NCI-H2029 treated with DMSO at 0.1 percent for 48 hours (cell line): ENCODE measurements around the gene SH3GLB1.

ENCODE experiments used
- DNase-seq: peaks from one replicate; lab custom pipeline; 2025; lab: John Stamatoyannopoulos, UW

SH3GLB1 gene

DNA sequence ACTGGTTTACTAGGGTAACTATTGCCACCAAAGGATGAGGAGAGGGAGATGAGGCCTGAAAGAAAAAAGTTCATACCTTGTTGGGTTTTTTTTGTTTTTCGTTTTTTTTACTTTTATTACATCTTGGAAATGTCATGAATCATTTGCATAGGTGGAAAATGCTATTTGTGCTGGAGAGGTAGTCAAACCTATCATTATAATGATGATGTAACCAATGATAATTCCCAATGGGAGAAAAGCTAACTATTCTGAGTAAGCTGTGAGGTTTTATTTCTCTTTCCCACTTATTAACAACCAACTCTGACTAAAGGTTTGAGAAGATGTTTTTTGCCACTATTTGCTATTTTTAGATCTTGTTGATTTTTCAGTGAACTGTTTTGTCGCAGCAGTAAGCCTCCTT lies 29.0 kb downstream of the SH3GLB1 start:
- DNase-seq: no peak

GRCh38 chr1:86739648-86740509 lies 35.5 kb downstream of the SH3GLB1 start:
- peak; percentile 67 for DNase-seq

DNA sequence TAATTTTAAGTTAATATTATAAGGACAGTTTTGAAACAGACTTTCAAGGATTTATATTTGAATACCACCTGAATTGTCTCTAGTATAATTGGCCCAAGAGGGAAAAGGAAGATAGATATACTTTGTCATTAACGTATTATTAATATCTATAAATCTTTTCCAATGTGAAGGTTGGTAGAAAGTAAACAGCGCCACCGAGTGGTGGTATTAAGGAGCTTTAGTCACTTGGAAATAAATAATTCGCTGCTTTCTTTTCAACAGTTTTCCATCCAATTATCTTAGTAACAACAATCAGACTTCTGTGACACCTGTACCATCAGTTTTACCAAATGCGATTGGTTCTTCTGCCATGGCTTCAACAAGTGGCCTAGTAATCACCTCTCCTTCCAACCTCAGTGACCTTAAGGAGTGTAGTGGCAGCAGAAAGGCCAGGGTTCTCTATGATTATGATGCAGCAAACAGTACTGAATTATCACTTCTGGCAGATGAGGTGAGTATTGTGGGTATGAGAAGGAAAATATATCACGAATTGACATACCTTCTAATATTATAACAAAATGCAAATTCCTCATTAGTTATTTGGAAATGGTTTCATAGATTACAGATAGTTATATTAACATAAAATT lies 37.7 kb downstream of the SH3GLB1 start:
- peak; percentile 8 for DNase-seq

DNA sequence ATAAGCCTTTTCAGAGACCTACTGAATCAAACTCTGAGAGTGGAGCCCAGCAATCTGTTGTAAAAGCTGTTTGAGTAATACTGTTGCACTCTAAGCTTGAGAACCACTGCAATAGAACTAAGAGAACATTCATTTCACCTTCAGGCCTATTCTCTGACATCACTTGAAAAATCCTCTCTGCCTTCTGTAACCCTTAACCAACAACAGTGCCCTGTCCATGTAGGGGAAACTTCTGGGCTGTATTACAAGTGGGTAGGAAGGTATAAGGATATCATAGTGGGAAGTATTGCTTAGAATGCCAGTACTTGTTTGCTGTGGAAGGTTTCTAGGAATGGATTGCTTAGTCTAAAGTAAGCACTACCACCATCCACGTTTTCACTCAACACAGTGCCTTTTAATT lies 42.9 kb downstream of the SH3GLB1 start:
- DNase-seq: no peak

DNA sequence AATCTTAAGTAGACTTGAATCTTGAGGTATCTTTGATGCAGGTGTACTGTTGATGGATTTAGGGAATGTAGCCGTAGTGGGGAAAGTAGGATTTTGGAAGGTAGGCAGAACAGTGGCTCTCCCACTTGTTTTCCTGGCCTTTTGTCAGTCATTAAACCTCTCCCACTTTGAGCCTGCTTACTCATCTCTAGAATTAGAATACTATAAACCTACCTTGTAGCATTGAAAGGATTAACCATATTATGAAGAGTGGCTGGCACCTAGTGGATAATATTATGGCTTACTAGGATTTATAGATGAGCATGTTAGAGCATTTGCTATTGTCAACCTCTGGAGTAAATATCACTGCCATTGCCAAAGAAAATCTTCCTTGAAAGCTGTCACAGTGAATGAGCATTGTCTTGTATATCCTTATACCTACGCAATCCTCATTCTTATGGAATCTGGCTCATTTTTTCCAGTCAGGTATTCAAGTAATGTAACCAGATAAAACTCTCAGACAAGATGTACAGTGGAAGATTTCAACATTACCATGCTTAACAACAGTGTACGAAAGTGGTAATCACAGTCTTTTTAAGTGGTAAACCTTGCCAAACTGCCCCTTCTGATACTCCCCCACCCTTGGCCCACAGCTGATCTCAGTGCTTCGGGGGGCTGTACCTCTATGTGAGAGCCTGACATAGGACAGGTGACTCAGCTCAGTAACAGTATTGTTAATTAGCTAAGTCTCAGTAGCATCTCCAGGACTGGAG lies 44.4 kb downstream of the SH3GLB1 start:
- DNase-seq: no peak

DNA sequence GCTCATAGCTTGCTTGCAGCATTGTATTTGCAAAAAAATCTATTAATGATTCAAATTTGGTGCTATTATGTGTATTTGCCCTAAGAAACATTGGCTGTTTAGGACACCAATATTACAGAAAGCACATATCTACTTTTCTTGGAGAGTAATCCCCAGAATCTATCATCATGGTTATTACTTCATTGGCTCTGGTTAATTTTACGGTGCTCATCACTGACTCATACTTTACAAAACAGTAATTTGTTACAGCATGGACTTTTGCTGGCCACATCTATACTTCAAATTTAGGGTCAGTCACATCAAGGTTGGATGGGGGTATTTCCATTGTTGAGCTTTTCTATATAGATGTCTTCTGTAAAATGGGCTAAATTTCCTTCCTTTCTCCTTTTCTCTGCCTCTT lies 45.7 kb downstream of the SH3GLB1 start:
- no peak for DNase-seq

DNA sequence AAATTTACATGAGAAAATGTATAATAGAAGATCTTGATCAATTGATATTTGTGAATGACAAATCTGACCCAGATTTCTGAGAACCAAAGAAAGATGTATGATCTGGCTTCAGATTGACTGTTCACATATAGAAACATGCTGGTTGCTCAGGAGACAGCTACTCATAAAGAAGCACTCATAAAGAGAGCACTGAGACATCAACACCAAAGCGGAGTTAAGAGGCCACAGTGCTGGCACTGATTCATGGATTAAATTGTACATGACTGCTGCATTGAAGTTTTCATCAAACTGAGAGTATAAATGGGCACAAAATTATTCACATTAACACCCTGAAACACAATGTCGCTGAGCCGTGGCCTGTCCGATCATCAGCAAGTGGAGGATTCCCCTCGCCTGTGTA lies 46.2 kb downstream of the SH3GLB1 start:
- peak; percentile 9 for DNase-seq

- no peak for DNase-seq
Observed at GRCh38 chr1:86751923-86752322, 47.5 kb downstream of the SH3GLB1 start.

- DNase-seq: peak; percentile 80
Observed at GRCh38 chr1:86753700-86754099, 49.3 kb downstream of the SH3GLB1 start.

- no peak for DNase-seq
Observed at GRCh38 chr1:86754265-86754974, 50.0 kb downstream of the SH3GLB1 start.

DNA sequence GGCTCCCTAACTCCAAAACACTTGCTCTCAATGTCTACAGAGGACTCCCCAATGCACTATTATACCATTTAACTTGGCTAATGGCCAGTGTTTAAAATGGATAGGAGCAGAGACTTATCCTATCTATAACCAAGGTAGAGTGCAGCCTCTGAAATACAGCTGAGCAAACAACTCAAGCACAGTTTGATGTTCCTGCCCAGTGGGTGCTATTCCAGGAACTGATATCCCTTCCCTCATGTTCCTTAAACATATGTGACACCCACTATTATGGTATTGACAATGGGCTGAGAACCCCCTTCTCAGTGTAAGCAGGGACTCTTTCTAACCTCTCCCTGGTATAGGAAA lies 51.7 kb downstream of the SH3GLB1 start:
- DNase-seq: peak; percentile 91

DNA sequence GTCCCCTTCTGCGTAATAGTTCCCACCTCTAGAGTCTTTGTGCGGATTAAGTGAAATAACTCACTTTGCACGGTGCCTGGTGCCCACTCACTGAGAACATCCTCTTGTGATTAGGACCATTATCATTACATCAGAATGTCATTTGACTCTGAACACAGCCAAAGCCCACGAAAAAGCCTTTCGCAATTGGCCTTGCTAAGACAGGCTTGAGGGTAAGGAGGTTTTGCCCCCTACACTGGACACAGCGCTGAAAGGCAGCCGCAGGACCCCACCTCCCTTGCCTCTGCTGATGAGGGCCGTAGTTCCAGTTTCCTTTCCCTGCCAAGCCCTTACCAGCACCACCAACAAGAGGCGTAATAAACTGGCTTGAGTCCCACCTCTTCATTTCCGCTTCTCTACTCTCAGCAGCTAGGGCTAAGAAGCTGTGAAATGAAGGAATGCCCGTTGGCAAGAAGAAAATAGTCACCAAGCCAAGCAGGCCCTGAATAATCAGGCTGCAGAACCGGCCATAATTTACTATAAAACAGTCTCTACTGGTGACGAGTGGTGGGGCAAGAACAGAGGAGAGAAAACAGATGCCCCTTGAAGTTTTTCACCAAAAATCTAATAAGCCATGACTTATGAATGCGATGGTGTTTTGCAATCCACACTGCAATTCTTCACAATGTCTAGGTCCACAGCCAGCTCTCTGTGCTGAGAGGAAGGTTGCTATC lies 53.1 kb downstream of the SH3GLB1 start:
- peak; percentile 86 for DNase-seq

- peak; percentile 96 for DNase-seq
Observed at GRCh38 chr1:86758570-86758969, 54.2 kb downstream of the SH3GLB1 start.

DNA sequence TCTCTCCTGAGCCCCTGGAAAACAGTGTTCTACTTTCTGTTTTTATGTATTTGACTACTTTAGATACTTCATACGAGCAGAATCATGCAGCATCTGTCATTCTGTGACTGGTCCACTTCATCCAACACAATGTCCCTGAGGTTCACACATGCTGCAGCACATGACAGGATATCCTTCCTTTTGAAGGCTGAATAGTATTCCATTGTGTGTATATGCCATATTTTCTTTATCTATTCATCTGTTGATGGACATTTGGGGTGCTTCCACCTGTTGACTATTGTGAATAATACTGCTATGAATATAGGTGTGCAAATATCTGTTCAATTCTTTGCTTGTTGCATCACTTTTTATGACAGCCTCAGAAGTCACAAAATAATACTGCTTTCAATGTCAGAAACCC lies 55.8 kb downstream of the SH3GLB1 start:
- DNase-seq: no peak

- DNase-seq: no peak
Observed at GRCh38 chr1:86762336-86762735, 58.0 kb downstream of the SH3GLB1 start.

- no peak for DNase-seq
Observed at GRCh38 chr1:86764523-86764922, 60.1 kb downstream of the SH3GLB1 start.

DNA sequence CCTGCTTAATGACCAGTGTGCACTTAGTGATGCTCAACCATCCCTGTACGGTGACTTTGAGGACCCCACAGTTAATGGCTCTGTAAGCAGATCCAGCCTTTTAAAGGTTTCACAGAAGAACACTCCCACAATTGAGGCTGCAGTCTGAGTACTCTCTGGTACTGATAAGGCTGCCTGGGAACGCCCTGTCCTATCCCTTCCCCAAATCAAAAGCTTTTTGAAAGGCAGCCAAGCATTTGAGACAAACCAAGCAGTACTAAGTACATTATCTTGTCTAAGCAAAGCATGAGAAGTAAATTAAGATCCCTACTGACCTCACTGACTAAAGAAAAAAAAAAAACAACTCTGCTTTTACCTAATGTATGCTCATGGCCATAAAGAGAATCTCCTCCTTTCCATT lies 60.7 kb downstream of the SH3GLB1 start:
- no peak for DNase-seq

DNA sequence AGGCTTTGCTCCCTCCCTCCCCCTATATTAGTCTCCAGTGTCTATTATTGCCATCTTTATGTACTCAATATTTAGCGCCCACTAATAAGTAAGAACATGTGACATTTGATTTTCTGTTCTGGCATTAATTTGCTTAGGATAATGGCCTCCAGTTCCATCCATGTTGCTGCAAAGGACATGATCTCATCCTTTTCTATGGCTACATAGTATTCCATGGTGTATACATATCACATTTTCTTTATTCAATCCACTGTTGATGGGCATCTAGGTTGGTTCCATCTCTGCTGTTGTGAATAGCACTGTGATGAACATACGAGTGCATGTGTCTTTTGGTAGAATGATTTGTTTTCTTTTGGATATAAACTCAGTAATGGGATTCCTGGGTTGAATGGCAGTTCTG lies 61.3 kb downstream of the SH3GLB1 start:
- DNase-seq: no peak

DNA sequence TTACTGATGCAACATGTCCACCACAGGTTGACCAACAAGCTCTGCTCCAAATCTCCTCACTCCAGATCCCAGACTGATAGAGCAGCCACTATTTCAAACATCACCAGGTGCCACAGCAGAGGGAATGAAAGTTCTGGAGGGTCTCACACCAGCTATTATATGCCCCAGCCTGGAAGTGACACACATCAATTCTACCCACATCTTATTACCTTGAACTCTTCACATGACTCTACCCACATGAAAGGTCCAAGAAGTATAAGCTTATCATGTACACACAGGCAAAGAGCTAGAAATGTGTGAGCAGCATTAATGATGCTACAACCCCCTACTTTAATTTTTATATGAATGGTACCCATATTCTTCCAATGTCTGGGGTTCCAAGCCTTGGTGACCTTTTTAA lies 64.2 kb downstream of the SH3GLB1 start:
- no peak for DNase-seq

DNA sequence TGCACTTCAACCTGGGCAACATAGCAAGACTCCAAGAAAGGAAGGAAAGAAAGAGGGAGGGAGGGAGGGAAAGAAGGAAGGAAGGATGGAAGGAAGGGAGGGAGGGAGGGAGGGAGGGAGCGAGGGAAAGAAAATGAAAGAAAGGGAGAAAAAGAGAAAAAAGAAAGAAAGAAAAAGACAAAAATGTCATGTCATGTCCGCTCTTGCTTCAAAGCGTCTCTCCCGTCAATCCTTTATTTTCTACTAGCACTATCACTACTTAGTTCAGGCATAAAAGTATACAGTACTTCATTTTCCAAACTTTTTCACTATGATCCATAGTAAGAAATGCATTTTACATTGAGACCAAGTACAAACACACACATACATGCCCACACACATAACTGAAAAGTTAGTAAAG lies 64.7 kb downstream of the SH3GLB1 start:
- no peak for DNase-seq
